PFSK-1 (cell line): ENCODE results near the gene TCF12.

Experiments used
- FOXP2 ChIP-seq: optimal IDR thresholded peaks from 2 replicates; pipeline ENCODE3; 2011; ENCODE audit warnings: borderline replicate concordance, control low read depth, inconsistent platforms; ENCODE audit not compliant: insufficient read depth; ENCODE audit errors: extremely low read length, extremely low read depth
- POLR2AphosphoS5 ChIP-seq: IDR thresholded peaks from 2 replicates; pipeline ENCODE4 v1.6.1; 2012; ENCODE audit warnings: low read depth, mild to moderate bottlenecking, control low read depth, low read length, moderate library complexity
- REST ChIP-seq, 2 experiments: IDR thresholded peaks; 2 replicates each; pipeline versions ENCODE4 v1.6.1 to v1.8.0; 2011 to 2012; ENCODE audit warnings: low read depth in 2 of 2, low read length in 2 of 2, control low read depth in 1 of 2, inconsistent platforms in 1 of 2, mild to moderate bottlenecking in 1 of 2, moderate library complexity in 1 of 2; ENCODE audit not compliant: insufficient read depth in 1 of 2
- SIN3A ChIP-seq: IDR thresholded peaks from 2 replicates; pipeline ENCODE4 v1.6.1; 2012; ENCODE audit warnings: mild to moderate bottlenecking, low read length, moderate library complexity, borderline replicate concordance; ENCODE audit not compliant: insufficient read depth
- TAF1 ChIP-seq: IDR thresholded peaks from 2 replicates; pipeline ENCODE4 v1.6.1; 2012; ENCODE audit warnings: low read length, control low read depth, borderline replicate concordance; ENCODE audit not compliant: insufficient read depth

The TCF12 gene

GRCh38 chr15:56959318-56959648 lies 40.8 kb downstream of the TCF12 start:
- TF ChIP-seq POLR2AphosphoS5 = no peak
- TF ChIP-seq REST (IDR thresholded peaks at IDR 0.05; ENCODE audit: insufficient read depth in 1 of 2, low read depth in 2 of 2, low read length in 2 of 2) = no peak
- TF ChIP-seq TAF1 = no peak
- no peak for TF ChIP-seq SIN3A
- TF ChIP-seq FOXP2 = no peak

- TF ChIP-seq TAF1 (no peak), SIN3A (no peak), REST (IDR thresholded peaks at IDR 0.05; ENCODE audit: insufficient read depth in 1 of 2, low read depth in 2 of 2, low read length in 2 of 2) (no peak), POLR2AphosphoS5 (no peak), FOXP2 (no peak)
These were observed 41.7 kb downstream of the TCF12 start for GRCh38 chr15:56960116-56960515.

GRCh38 chr15:56963126-56963525 lies 44.7 kb downstream of the TCF12 start:
- no peak for TF ChIP-seq SIN3A
- TF ChIP-seq POLR2AphosphoS5 = no peak
- no peak for TF ChIP-seq FOXP2
- no peak for TF ChIP-seq TAF1
- TF ChIP-seq REST (IDR thresholded peaks at IDR 0.05; ENCODE audit: insufficient read depth in 1 of 2, low read depth in 2 of 2, low read length in 2 of 2) = no peak

- no peak for TF ChIP-seq SIN3A
- no peak for TF ChIP-seq POLR2AphosphoS5
- no peak for TF ChIP-seq TAF1
- no peak for TF ChIP-seq REST (IDR thresholded peaks at IDR 0.05; ENCODE audit: insufficient read depth in 1 of 2, low read depth in 2 of 2, low read length in 2 of 2)
- TF ChIP-seq FOXP2 = no peak
These were observed 45.3 kb downstream of the TCF12 start for GRCh38 chr15:56963710-56964109.

GRCh38 chr15:56964182-56964581 lies 45.7 kb downstream of the TCF12 start:
- TF ChIP-seq POLR2AphosphoS5 (no peak), REST (IDR thresholded peaks at IDR 0.05; ENCODE audit: insufficient read depth in 1 of 2, low read depth in 2 of 2, low read length in 2 of 2) (no peak), TAF1 (no peak), SIN3A (no peak), FOXP2 (no peak)
